ENCODE data around the gene CRB2. TPM values are rescaled to one million over a fixed set of nuclear protein-coding genes. Genes with fewer than 3 reads are reported as not detected.

Gene CRB2
- polyA plus RNA-seq, 4 donors: 0.06 to 0.47 TPM; not detected in 2

DNA sequence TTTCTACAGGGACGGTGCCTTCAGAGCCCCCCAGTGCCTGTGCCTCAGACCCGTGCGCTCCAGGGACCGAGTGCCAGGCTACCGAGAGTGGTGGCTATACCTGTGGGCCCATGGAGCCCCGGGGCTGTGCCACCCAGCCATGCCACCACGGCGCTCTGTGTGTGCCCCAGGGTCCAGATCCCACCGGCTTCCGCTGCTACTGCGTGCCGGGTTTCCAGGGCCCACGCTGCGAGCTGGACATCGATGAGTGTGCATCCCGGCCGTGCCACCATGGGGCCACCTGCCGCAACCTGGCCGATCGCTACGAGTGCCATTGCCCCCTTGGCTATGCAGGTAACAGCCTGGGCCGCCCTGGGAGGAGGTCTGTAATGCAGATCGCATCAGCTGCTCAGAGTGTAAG lies 6.9 kb downstream of the CRB2 start:
- Histone ChIP-seq H3K27ac (ENCODE audit: low read depth in 1 of 3, low read length in 2 of 3) (no peak overlapping the region), H3K27me3 (ENCODE audit: control insufficient read depth in 3 of 3, insufficient read depth in 3 of 3, low read length in 3 of 3) (peaks cover 0 to 3% (median 0%) of the 10 kb centered on the region in 3 donors), H3K4me3 (ENCODE audit: low read depth in 1 of 3, low read length in 3 of 3) (no peak overlapping the region), H3K36me3 (ENCODE audit: control insufficient read depth in 3 of 3, insufficient read depth in 2 of 3, low read depth in 1 of 3, low read length in 3 of 3) (no peaks in the 10 kb centered on the region), H3K4me1 (ENCODE audit: control insufficient read depth in 3 of 3, insufficient read depth in 2 of 3, low read depth in 1 of 3, low read length in 2 of 3) (peaks cover 0 to 16% (median 7%) of the 10 kb centered on the region in 3 donors), H3K9me3 (ENCODE audit: control insufficient read depth in 2 of 2, insufficient read depth in 1 of 2, low read depth in 1 of 2, low read length in 1 of 2) (no peaks in the 10 kb centered on the region)
- no peak for DNase-seq
- no peak for FAIRE-seq
- 88 to 92% (median 91%) methylated on average over 21 to 23 of the region's 23 CpGs for WGBS, 3 donors

DNA sequence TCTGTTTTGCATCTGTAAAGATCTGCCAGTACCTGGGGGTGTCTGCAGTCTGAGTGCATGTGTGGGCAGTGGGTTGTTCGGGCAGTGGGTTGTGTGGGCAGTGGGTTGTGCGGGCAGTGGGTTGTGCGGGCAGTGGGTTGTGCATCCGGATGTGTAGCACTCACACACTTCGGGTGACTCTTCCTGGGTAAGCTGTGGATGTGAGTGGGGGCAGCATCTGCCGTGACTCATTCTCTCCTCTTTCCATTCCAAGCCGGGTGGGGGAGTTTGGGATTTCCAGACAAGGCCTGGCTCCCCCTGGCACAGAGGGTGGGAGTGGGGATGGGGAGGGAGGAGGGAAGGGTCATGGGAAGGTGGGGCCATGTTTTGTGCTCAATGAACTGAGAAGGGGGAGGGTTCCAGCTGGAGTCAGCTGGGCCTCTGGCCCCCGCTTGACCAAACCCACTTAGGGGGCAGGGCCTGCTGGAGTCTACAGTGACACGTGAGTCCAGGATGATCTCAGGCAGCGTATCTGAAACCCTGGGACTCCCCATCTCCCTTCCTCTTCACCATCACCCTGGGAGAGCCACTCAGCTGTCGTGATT lies 8.3 kb downstream of the CRB2 start:
- H3K27me3 ChIP-seq (ENCODE audit: control insufficient read depth in 3 of 3, insufficient read depth in 3 of 3, low read length in 3 of 3): peaks cover 0 to 3% (median 0%) of the 10 kb centered on the region in 3 donors
- no peak overlapping the region for H3K27ac ChIP-seq (ENCODE audit: low read depth in 1 of 3, low read length in 2 of 3)
- DNase-seq (no peak), FAIRE-seq (no peak)
- peaks cover 0 to 16% (median 7%) of the 10 kb centered on the region in 3 donors for H3K4me1 ChIP-seq (ENCODE audit: control insufficient read depth in 3 of 3, insufficient read depth in 2 of 3, low read depth in 1 of 3, low read length in 2 of 3)
- WGBS, 3 donors: 63 to 87% (median 69%) methylated on average over 10 to 11 of the region's 11 CpGs
- no peaks in the 10 kb centered on the region for H3K9me3 ChIP-seq (ENCODE audit: control insufficient read depth in 2 of 2, insufficient read depth in 1 of 2, low read depth in 1 of 2, low read length in 1 of 2)
- H3K36me3 ChIP-seq (ENCODE audit: control insufficient read depth in 3 of 3, insufficient read depth in 2 of 3, low read depth in 1 of 3, low read length in 3 of 3): no peaks in the 10 kb centered on the region
- H3K4me3 ChIP-seq (ENCODE audit: low read depth in 1 of 3, low read length in 3 of 3): no peak overlapping the region

DNA sequence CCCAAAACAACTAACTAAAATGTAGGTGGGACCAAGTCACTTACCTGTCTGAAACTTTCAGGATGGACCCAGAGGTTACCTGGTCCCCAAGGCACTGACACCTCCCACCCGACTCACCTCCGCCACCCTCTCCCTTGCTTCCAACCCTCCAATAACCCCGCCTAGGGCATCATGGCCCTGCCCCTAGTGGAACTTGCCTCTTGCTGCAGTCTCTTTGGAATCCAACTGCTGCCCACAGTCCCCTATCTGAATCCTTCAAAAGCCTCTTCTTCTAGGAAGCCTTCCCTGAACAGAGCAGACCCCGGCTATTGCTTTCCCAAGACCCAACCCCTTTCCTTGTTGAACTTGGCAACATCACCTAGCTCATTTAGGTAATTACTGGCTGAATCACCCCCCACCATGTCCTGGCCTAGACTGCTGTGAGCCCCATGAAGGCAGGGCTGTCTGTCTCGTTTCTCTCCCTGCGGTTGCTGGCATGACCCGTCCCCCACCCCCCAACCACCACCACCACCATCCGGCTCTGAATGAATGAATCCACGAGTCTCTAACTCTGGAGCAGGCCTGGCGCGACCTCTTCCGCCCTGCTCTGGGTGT lies 9.4 kb downstream of the CRB2 start:
- FAIRE-seq (no peak), DNase-seq (no peak)
- Histone ChIP-seq H3K4me3 (ENCODE audit: low read depth in 1 of 3, low read length in 3 of 3) (no peak overlapping the region), H3K4me1 (ENCODE audit: control insufficient read depth in 3 of 3, insufficient read depth in 2 of 3, low read depth in 1 of 3, low read length in 2 of 3) (peaks cover 0 to 5% (median 3%) of the 10 kb centered on the region in 3 donors), H3K27ac (ENCODE audit: low read depth in 1 of 3, low read length in 2 of 3) (no peak overlapping the region), H3K9me3 (ENCODE audit: control insufficient read depth in 2 of 2, insufficient read depth in 1 of 2, low read depth in 1 of 2, low read length in 1 of 2) (no peaks in the 10 kb centered on the region), H3K27me3 (ENCODE audit: control insufficient read depth in 3 of 3, insufficient read depth in 3 of 3, low read length in 3 of 3) (peaks cover 0 to 3% (median 1%) of the 10 kb centered on the region in 3 donors), H3K36me3 (ENCODE audit: control insufficient read depth in 3 of 3, insufficient read depth in 2 of 3, low read depth in 1 of 3, low read length in 3 of 3) (no peaks in the 10 kb centered on the region)
- 78 to 85% (median 79%) methylated on average over 12 of the region's 12 CpGs for WGBS, 3 donors

DNA sequence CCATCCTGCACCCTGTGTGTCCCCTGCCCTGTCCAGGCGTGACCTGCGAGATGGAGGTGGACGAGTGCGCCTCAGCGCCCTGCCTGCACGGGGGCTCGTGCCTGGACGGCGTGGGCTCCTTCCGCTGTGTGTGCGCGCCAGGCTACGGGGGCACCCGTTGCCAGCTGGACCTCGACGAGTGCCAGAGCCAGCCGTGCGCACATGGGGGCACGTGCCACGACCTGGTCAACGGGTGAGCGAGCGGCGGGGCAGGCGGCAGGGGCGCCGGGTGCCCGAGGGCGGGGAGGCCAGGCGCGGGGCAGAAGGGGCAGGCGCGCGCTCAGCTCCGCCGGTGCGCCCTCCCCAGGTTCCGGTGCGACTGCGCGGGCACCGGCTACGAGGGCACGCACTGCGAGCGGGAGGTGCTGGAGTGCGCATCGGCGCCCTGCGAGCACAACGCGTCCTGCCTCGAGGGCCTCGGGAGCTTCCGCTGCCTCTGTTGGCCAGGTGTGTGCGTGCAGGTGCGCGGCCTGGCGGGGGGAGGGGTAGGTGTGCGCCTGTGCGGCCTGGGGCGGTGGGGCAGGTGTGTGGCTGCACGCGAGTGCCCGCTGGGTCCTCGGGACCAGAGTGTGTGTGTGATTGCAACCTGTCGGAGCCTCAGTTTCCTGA lies 10.0 kb downstream of the CRB2 start:
- no peak overlapping the region for H3K27ac ChIP-seq (ENCODE audit: low read depth in 1 of 3, low read length in 2 of 3)
- no peaks in the 10 kb centered on the region for H3K36me3 ChIP-seq (ENCODE audit: control insufficient read depth in 3 of 3, insufficient read depth in 2 of 3, low read depth in 1 of 3, low read length in 3 of 3)
- no peaks in the 10 kb centered on the region for H3K4me1 ChIP-seq (ENCODE audit: control insufficient read depth in 3 of 3, insufficient read depth in 2 of 3, low read depth in 1 of 3, low read length in 2 of 3)
- no peaks in the 10 kb centered on the region for H3K9me3 ChIP-seq (ENCODE audit: control insufficient read depth in 2 of 2, insufficient read depth in 1 of 2, low read depth in 1 of 2, low read length in 1 of 2)
- DNase-seq: no peak
- FAIRE-seq: no peak
- H3K27me3 ChIP-seq (ENCODE audit: control insufficient read depth in 3 of 3, insufficient read depth in 3 of 3, low read length in 3 of 3): peaks cover 0 to 6% (median 3%) of the 10 kb centered on the region in 3 donors
- WGBS, 3 donors: 59 to 81% (median 70%) methylated on average over 56 to 67 of the region's 67 CpGs
- H3K4me3 ChIP-seq (ENCODE audit: low read depth in 1 of 3, low read length in 3 of 3): no peak overlapping the region

DNA sequence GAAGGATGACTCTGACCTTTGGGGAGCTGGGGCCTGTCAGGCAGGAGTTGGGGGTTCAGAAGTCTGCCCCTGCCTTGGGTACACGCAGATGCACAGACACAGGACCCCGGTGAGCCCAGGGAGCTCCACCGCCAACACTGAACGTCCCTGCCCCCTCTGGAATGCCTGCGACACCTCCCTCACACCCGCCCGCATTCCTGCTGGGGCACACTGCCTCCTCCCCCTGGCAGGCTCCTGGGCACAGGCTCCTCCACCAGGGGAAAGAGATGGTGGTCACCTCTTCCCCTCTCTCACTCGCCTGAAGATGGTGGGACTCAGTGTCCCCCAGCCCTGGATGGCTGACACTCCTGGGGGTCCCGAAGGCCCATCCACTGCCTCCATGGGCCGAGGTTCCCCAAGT lies 12.0 kb downstream of the CRB2 start:
- no peaks in the 10 kb centered on the region for H3K36me3 ChIP-seq (ENCODE audit: control insufficient read depth in 3 of 3, insufficient read depth in 2 of 3, low read depth in 1 of 3, low read length in 3 of 3)
- WGBS, 3 donors: 75 to 78% (median 76%) methylated on average over 7 to 10 of the region's 10 CpGs
- H3K4me1 ChIP-seq (ENCODE audit: control insufficient read depth in 3 of 3, insufficient read depth in 2 of 3, low read depth in 1 of 3, low read length in 2 of 3): no peaks in the 10 kb centered on the region
- no peak for DNase-seq
- H3K4me3 ChIP-seq (ENCODE audit: low read depth in 1 of 3, low read length in 3 of 3): no peak overlapping the region
- no peaks in the 10 kb centered on the region for H3K9me3 ChIP-seq (ENCODE audit: control insufficient read depth in 2 of 2, insufficient read depth in 1 of 2, low read depth in 1 of 2, low read length in 1 of 2)
- no peak overlapping the region for H3K27ac ChIP-seq (ENCODE audit: low read depth in 1 of 3, low read length in 2 of 3)
- peaks cover 13 to 25% (median 14%) of the 10 kb centered on the region in 3 donors for H3K27me3 ChIP-seq (ENCODE audit: control insufficient read depth in 3 of 3, insufficient read depth in 3 of 3, low read length in 3 of 3)
- FAIRE-seq: no peak

DNA sequence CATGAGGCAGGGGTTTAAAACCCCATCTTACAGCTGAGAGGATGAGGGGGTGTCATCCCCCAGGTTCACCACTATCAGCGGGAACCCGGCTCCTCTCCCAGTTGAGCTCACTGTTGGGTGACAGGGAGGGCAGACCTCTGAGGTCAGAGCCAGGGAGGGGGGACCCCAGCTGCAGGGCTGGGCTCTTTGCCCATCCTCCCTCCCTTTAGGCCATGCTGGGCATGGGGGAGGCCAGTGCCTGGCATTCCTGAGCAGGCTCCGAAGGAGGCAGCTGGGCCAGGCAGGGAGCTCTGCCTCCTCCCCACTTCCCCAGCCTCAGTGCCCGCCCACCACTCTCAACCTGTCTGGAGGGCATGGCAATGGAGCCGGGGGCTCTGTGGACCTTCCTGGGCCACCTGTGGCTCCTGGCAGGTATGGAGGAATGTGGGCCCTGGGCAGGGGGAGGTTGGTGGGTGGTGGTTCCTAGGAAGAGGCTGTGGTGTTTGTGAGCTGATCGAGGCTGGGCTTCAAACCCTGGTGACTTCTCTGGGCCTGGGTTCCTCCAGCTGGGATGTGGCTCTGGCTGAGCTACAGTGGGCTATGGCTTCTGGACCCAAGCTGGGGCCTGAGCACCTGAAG lies 12.6 kb downstream of the CRB2 start:
- Histone ChIP-seq H3K9me3 (ENCODE audit: control insufficient read depth in 2 of 2, insufficient read depth in 1 of 2, low read depth in 1 of 2, low read length in 1 of 2) (no peaks in the 10 kb centered on the region), H3K27me3 (ENCODE audit: control insufficient read depth in 3 of 3, insufficient read depth in 3 of 3, low read length in 3 of 3) (peaks cover 14 to 25% (median 19%) of the 10 kb centered on the region in 3 donors), H3K4me1 (ENCODE audit: control insufficient read depth in 3 of 3, insufficient read depth in 2 of 3, low read depth in 1 of 3, low read length in 2 of 3) (no peaks in the 10 kb centered on the region), H3K36me3 (ENCODE audit: control insufficient read depth in 3 of 3, insufficient read depth in 2 of 3, low read depth in 1 of 3, low read length in 3 of 3) (no peaks in the 10 kb centered on the region), H3K4me3 (ENCODE audit: low read depth in 1 of 3, low read length in 3 of 3) (no peak overlapping the region), H3K27ac (ENCODE audit: low read depth in 1 of 3, low read length in 2 of 3) (no peak overlapping the region)
- FAIRE-seq (no peak), DNase-seq (no peak)
- 76 to 93% (median 86%) methylated on average over 6 of the region's 6 CpGs for WGBS, 3 donors

DNA sequence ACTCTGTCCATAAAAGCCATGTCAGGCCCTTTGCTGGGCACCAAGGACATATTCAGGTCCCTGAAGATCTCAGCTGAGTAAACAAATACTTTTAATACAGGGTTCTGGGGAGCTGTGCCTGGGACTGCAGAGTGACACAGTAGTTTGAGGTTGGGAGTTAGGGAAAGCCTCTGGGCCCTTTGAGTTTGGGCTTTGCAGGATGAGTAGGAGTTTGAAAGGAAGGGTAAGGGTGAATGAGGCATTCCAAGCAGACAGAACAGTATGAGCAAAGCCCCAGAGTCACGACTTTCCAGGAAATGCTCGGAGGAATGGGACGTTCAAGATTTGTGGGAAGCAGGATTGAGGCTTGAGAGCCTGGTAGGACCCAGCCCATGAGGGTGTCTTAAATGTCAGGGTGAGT lies 13.3 kb downstream of the CRB2 start:
- no peaks in the 10 kb centered on the region for H3K36me3 ChIP-seq (ENCODE audit: control insufficient read depth in 3 of 3, insufficient read depth in 2 of 3, low read depth in 1 of 3, low read length in 3 of 3)
- FAIRE-seq (no peak), DNase-seq (no peak)
- peaks cover 14 to 30% (median 22%) of the 10 kb centered on the region in 3 donors for H3K27me3 ChIP-seq (ENCODE audit: control insufficient read depth in 3 of 3, insufficient read depth in 3 of 3, low read length in 3 of 3)
- H3K9me3 ChIP-seq (ENCODE audit: control insufficient read depth in 2 of 2, insufficient read depth in 1 of 2, low read depth in 1 of 2, low read length in 1 of 2): no peaks in the 10 kb centered on the region
- no peak overlapping the region for H3K27ac ChIP-seq (ENCODE audit: low read depth in 1 of 3, low read length in 2 of 3)
- H3K4me1 ChIP-seq (ENCODE audit: control insufficient read depth in 3 of 3, insufficient read depth in 2 of 3, low read depth in 1 of 3, low read length in 2 of 3): no peaks in the 10 kb centered on the region
- WGBS, 3 donors: 74 to 83% (median 75%) methylated on average over 3 of the region's 3 CpGs
- no peak overlapping the region for H3K4me3 ChIP-seq (ENCODE audit: low read depth in 1 of 3, low read length in 3 of 3)

DNA sequence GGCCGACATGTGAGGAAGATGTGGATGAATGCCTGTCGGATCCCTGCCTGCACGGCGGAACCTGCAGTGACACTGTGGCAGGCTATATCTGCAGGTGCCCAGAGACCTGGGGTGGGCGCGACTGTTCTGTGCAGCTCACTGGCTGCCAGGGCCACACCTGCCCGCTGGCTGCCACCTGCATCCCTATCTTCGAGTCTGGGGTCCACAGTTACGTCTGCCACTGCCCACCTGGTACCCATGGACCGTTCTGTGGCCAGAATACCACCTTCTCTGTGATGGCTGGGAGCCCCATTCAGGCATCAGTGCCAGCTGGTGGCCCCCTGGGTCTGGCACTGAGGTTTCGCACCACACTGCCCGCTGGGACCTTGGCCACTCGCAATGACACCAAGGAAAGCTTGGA lies 14.1 kb downstream of the CRB2 start:
- peaks cover 0 to 8% (median 0%) of the 10 kb centered on the region in 3 donors for H3K4me1 ChIP-seq (ENCODE audit: control insufficient read depth in 3 of 3, insufficient read depth in 2 of 3, low read depth in 1 of 3, low read length in 2 of 3)
- FAIRE-seq (no peak), DNase-seq (no peak)
- WGBS, 3 donors: 87 to 94% (median 93%) methylated on average over 11 to 13 of the region's 13 CpGs
- no peaks in the 10 kb centered on the region for H3K9me3 ChIP-seq (ENCODE audit: control insufficient read depth in 2 of 2, insufficient read depth in 1 of 2, low read depth in 1 of 2, low read length in 1 of 2)
- H3K36me3 ChIP-seq (ENCODE audit: control insufficient read depth in 3 of 3, insufficient read depth in 2 of 3, low read depth in 1 of 3, low read length in 3 of 3): no peaks in the 10 kb centered on the region
- no peak overlapping the region for H3K4me3 ChIP-seq (ENCODE audit: low read depth in 1 of 3, low read length in 3 of 3)
- H3K27ac ChIP-seq (ENCODE audit: low read depth in 1 of 3, low read length in 2 of 3): no peak overlapping the region
- H3K27me3 ChIP-seq (ENCODE audit: control insufficient read depth in 3 of 3, insufficient read depth in 3 of 3, low read length in 3 of 3): peaks cover 14 to 33% (median 22%) of the 10 kb centered on the region in 3 donors

All from small intestine (tissue), 7 donors.